HUDEP-2 (cell line): ENCODE results near the gene PKP3.
A peak's percentile ranks its signal among the peaks of the same experiment; 100 is the strongest.
"Not testable (repeated sequence)": the region's sequence is repeated elsewhere in the genome, so short reads cannot be mapped to it uniquely, and the experiment has no call there.

Source experiments
- DNase-seq, 76 experiments: peaks; one replicate each; lab custom pipeline; 2025; ENCODE audit not compliant: unreplicated experiment in 76 of 76; lab: John Stamatoyannopoulos, UW

PKP3 gene

GRCh38 chr11:393219-394033 lies 583 bp upstream of the PKP3 start:
- DNase-seq, result peak in 22 of 76 experiments; percentile 8 to 55 (median 24)

GRCh38 chr11:394858-395655 lies 1.0 kb downstream of the PKP3 start:
- DNase-seq, result no peak

- no peak for DNase-seq
Measured at GRCh38 chr11:395866-396265, 1.9 kb downstream of the PKP3 start.

- peak in 12 of 76 experiments; percentile 10 to 43 (median 17) for DNase-seq
Measured at GRCh38 chr11:396511-396947, 2.5 kb downstream of the PKP3 start.

- DNase-seq, result peak in 56 of 76 experiments; percentile 9 to 68 (median 37)
Measured at GRCh38 chr11:396948-397548, 3.0 kb downstream of the PKP3 start.

- DNase-seq, result peak in 4 of 76 experiments; percentile 9 to 36 (median 28)
Measured at GRCh38 chr11:398826-399225, 4.8 kb downstream of the PKP3 start.

GRCh38 chr11:399731-400211 lies 5.8 kb downstream of the PKP3 start:
- no peak for DNase-seq

GRCh38 chr11:400241-400689 lies 6.3 kb downstream of the PKP3 start:
- no peak for DNase-seq

- DNase-seq, result not testable (repeated sequence)
Measured at GRCh38 chr11:401196-401595, 7.2 kb downstream of the PKP3 start.

- DNase-seq, result no peak
Measured at GRCh38 chr11:403021-403760, 9.2 kb downstream of the PKP3 start.

- no peak for DNase-seq
Measured at GRCh38 chr11:403761-404431, 9.9 kb downstream of the PKP3 start.

- DNase-seq, result no peak
Measured at GRCh38 chr11:404551-405264, 10.7 kb downstream of the PKP3 start.

- no peak for DNase-seq
Measured at GRCh38 chr11:405323-405953, 11.4 kb downstream of the PKP3 start.

- no peak for DNase-seq
Measured at GRCh38 chr11:405954-406795, 12.2 kb downstream of the PKP3 start.

- DNase-seq, result peak in 69 of 76 experiments; percentile 15 to 87 (median 72)
Measured at GRCh38 chr11:406796-407650, 13.0 kb downstream of the PKP3 start.

- DNase-seq, result no peak
Measured at GRCh38 chr11:407651-408123, 13.7 kb downstream of the PKP3 start.
